SW480 (cell line): ENCODE measurements around the gene TMEM138.

ENCODE experiments used
- DNase-seq: peaks from one replicate; pipeline ENCODE4 v3.0.0-alpha.2; 2016; ENCODE audit warnings: low spot score

Gene TMEM138

GRCh38 chr11:61361741-61362541 lies at the start of gene TMEM138, which contains the start of gene CYB561A3:
TSS of gene TMEM138 (plus strand) at chr11:61362374. CDS start at chr11:61364391, 2,017 bp downstream.
TSS of gene CYB561A3 (minus strand) at chr11:61361882. CDS start at chr11:61356713, 5,169 bp downstream.
- DNase-seq = peak; percentile 98

DNA sequence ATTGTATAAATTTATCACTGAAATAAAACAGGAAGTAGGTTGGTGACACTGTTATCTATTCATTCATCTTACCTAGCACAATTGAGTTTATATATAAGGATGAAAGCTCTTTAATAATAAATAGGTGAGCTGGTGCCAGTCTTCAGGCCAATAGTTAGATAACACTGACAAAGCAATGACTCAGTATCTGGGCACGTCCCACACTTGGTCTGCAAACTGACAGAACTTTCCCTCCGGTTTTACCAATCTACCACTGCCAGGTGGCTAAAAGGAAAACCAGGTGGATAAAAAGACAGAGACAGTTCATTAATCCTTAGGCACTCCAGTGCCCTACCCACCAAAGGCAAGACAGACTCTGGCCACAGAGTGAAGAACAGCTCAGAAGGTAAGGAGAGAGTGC lies 46.9 kb upstream of the TMEM138 start:
- DNase-seq = no peak

- DNase-seq = no peak
These were observed 36.3 kb upstream of the TMEM138 start for GRCh38 chr11:61325649-61326414.

DNA sequence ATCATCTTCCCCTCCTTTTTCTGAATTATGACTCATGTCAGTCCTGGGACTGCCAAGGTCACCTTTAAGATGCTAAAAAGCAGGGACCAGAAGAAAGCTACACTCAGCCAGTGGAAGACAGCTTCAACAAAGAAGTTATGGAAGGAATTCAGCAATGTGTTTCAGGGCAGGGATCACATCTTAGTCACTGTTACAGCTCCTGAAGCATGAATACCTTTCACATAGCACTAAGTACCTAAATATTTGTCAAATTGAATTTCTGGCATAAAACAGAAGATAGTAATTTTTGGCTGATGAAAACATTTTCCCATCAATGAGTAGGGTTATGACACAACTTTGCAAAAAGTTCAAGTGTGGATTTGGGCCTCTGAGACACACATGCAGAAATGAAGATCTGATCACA lies 34.5 kb upstream of the TMEM138 start:
- DNase-seq = no peak

GRCh38 chr11:61328351-61328750 lies 33.8 kb upstream of the TMEM138 start:
- no peak for DNase-seq

DNA sequence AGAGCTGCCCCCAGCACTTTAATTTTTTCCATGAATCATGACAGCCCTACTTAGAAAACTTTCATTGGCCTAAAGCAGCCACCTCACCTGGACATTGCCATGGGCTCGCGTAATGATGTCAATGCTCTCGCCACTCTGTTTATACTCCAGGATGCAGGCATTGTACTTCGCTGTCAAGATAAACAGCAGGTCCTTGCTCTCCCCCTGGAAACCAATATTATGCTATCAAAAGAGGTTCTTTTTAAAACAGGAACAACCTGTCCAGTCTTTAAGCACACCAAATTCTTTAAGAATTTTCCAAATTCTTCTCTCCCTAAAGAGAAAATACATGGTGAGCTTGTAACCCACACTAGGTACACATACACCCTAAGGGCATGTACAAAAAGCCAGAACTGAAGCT lies 32.3 kb upstream of the TMEM138 start:
- no peak for DNase-seq

- no peak for DNase-seq
These were observed 30.5 kb upstream of the TMEM138 start for GRCh38 chr11:61331651-61332050.

- DNase-seq = no peak
These were observed 29.8 kb upstream of the TMEM138 start for GRCh38 chr11:61332281-61332796.

GRCh38 chr11:61332797-61333549 lies 29.2 kb upstream of the TMEM138 start, which contains the start of the genes DDB1 and TKFC:
TSS of gene DDB1 (minus strand) at chr11:61333105. CDS start at chr11:61332968, 137 bp downstream.
TSS of gene TKFC (plus strand) at chr11:61333228. CDS start at chr11:61334729, 1,501 bp downstream.
- peak; percentile 94 for DNase-seq

DNA sequence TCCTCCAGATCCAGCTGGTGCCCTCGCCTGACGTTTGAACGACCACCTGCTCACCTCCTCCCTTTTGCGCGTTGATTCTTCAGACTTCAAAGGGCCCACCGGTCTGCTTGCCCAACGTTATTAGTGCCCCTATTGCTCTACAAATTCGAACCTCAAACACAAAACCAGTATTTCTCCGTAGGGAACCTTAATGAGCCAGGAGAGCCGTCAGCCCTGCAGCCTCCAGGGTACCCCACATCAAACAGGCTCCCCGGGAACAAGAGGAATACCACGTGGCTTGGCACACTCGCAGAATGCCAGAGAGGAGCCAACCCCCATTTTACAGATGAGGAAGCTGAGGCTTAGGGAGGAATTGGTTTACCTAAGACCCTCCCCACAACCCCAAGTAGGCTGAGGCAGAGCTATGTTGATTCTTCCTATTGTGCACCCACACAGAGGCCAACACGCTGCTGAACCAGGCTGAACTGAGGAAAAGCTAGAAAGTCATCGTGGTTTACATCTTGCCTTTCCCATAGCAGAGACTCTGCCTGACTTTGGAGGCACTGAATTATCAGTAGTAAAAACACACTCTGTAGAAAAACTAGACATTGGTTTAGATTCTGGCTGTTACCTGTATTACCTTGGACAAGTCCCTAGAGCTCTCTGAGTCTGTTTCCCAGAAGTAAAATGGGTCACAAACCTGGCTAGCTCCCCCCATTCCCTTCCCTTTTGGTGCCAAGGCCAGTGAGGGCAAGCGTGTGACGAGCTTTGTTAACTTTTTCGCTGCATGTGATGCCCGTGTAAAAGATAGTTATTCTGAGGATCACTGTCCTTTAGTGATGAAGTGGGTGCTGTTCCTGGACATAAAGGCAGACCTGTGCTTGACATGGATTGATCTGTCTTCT lies 28.4 kb upstream of the TMEM138 start:
- no peak for DNase-seq

DNA sequence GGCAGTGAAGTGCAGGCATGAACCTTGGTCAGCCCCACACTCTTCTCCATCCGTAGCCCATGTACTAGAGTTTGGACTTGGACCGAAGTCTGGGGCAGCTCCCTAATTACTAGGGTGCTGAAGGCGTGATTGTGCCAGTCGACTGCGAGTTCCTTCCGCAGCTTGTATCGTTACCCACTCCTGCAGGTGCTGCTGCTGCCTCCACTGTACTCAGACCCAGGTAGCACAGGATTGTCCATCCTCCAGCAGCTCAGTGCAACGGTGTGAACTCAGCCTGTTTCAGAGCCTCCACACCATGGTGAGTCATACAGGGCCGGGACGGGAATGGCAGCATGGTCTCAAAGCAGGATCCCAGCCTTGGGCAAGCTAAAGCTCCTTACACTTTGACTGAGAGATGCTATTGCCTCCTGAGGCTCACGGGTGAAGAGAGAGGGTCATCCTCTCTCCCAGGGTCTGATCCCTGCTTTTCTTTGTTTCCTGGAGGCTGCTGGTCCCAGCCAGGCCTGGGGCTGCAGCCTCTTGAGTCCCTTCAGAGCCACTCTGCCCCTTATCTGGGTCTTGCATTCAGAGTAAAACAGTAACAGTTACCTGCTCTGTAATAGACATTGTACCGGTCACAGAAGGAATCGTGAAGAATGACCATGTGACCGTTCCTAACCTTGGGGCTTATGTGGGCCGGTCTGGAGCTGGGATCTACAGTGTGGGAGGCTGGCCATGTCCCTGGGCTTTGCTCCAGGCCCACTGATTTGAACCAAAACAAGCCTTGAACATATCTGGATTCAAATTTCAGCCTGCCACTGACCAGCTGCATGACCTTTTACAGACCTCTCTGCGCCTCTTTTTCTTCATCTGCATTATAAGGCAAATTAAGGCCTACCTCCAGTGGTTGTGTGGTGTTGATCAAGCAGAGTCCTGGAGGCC lies 27.5 kb upstream of the TMEM138 start:
- peak; percentile 27 for DNase-seq

- no peak for DNase-seq
These were observed 26.8 kb upstream of the TMEM138 start for GRCh38 chr11:61335355-61335710.

GRCh38 chr11:61336171-61336935 lies 25.8 kb upstream of the TMEM138 start:
- DNase-seq = peak; percentile 81

DNA sequence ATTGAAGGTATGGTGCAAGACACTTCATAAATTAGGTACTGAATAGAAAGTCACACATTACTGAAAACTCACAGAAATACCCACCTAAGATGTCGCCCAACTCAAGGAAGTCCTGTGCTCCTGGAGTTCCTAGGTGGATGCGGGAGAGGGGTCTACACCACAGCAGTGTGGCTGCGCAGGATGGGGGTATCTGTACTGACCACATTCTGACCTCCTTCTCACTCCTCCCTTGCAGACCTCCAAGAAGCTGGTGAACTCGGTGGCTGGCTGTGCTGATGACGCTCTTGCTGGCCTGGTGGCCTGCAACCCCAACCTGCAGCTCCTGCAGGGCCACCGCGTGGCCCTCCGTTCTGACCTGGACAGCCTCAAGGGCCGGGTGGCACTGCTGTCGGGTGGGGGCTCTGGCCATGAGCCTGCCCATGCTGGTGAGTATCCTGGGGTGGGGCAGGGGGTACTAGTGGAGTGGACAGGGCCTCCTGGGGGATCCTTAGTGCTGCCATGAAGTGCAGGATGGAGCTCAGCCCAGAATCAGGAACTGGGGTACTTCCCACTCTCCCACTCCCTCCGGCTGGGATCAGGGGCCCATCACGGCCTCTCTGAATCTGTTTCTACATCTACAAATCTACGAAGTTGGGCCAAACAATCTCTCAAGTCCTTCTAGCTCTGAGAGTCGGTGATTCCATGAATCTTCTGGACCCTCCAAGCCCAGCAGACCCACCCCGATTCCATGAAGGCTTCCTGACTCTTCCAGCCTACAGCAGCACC lies 24.3 kb upstream of the TMEM138 start:
- no peak for DNase-seq

- no peak for DNase-seq
These were observed 23.2 kb upstream of the TMEM138 start for GRCh38 chr11:61338783-61339489.

- no peak for DNase-seq
These were observed 22.7 kb upstream of the TMEM138 start for GRCh38 chr11:61339490-61339878.

DNA sequence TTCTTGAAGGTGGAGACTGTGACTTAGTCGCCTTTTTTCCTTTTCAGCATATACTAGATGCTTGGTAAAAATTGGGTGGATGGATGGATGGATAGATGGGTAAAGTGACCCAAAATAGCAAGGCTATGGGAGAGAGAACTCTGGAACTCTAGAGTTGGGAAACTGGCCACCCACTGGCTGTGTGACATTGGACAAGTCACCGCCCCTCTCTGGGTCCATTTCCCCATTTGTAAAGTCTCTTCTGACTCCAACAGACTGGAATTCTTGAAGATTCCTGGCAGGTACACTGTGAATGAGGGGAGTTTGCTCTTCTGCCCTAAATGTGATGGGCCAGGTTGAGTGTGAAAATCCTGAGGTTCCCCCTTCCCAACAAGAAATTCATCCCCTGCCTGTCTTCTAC lies 21.2 kb upstream of the TMEM138 start:
- no peak for DNase-seq

- no peak for DNase-seq
These were observed 20.5 kb upstream of the TMEM138 start for GRCh38 chr11:61341706-61342105.
